Stromal cell of bone marrow (primary cell): ENCODE results near the gene ERMARD.

ENCODE experiments used
- DNase-seq: peaks from one replicate; pipeline ENCODE4 v3.0.0-alpha.2; 2012; ENCODE audit warnings: low read depth

The ERMARD gene

DNA sequence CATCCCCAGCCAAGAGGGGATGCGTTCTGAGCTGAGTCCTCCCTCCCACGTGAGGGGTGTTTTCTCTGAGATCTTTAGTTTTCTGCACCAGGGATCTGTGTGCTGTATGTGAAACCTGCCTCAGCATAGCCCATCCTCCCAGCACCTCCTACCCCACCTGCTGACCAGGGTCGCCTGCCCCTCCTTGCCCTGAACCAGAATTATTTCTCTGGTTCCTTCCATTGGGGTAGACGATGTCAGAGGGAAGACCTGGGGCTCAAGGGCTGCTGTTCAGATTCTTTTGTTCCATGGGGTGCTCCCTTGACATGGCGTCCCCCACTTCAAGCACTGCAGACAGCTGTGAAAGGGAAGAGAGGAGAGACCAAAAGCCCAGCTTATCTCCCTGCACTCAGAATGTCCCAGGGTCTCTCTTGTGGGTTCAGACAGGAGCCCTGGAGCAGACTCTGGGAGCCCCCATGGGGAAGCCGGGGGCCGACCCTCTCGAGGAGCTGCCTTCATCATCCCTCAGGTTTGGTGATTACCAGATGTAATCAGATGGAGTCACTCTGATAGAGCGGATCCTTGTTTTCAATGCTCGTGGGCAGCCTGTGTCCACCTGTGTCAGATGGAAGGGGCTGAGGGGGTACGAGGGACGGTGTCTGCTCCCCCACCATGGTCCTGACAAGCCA lies 74.3 kb downstream of the ERMARD start:
- no peak for DNase-seq

DNA sequence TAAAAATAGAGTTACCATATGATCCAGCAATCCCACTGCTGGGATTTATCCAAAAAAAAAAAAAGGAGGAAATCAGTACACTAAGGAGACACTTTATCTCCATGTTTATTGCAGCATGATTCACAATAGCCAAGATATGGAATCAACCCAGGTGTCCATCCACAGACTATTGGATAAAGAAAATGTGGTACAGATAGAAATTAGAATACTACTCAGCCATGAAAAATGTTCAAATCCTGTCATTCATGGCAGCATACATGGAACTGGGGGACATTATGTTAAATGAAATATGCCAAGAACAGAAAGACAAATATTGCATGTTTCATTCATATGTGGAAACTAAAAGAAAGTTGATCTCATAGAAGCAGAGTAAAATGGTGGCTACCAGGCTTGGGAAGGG lies 75.3 kb downstream of the ERMARD start:
- no peak for DNase-seq

- no peak for DNase-seq
These were observed 75.9 kb downstream of the ERMARD start for GRCh38 chr6:169827290-169827717.

DNA sequence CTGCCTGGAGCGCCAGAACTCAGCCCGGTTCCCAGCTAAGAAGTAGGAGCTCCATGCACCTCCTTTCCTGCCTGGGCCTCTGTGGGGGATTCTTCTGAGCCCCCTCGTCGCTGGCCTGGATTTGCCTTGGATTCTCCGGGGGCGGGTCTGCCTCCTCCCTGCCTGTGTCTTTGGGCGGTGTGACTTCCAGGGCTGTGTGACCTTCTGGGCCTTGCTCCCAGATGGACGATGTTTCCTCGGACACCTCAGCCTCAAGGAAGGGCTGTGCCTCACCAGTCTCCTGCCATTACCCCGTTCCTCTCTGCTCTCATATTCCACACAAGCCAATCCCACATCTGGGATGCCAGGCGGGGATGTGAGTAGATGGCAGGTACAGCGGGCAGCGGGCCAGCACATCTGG lies 76.8 kb downstream of the ERMARD start:
- no peak for DNase-seq

GRCh38 chr6:169829786-169830185 lies 78.4 kb downstream of the ERMARD start:
- DNase-seq: no peak

GRCh38 chr6:169830876-169831275 lies 79.5 kb downstream of the ERMARD start:
- DNase-seq: no peak
